Panc1 (cell line): ENCODE results near the gene MYB. TPM values are rescaled to one million over a fixed set of nuclear protein-coding genes. Genes with fewer than 3 reads are reported as not detected.

ENCODE experiments used
- ATAC-seq: fragments of 200-7000 bp; cut with Tn5 transposase; 2 replicates; pipeline ENCODE4 v1.9.1; 2020; ENCODE audit warnings: mild to moderate bottlenecking, moderate library complexity
- BruUV-seq: library from RNA; stranded (reverse); fragments of 400-500 nt; replicated peaks from 2 replicates; lab custom pipeline; 2021; lab: Mats Ljungman, UMichigan
- CTCF ChIA-PET: fragments of 300-600 bp; sonication (Branson Sonifier 250); formaldehyde crosslinking; loops from one replicate; lab custom pipeline; 2022; ENCODE audit warnings: antibody characterized with exemption; lab: Charles Lee
- POLR2A ChIA-PET: fragments of 300-600 bp; sonication (Branson Sonifier 250); formaldehyde crosslinking; loops from one replicate; lab custom pipeline; 2022; ENCODE audit warnings: antibody characterized with exemption; lab: Charles Lee
- DNase-seq: peaks from one replicate; pipeline ENCODE4 v3.0.0-alpha.2; 2010; ENCODE audit warnings: low read depth, low spot score
- H3K27ac ChIP-seq: 2 replicates; pipeline ENCODE4 v1.5.1; 2011; ENCODE audit warnings: mild to moderate bottlenecking, low read length, inconsistent platforms
- H3K27me3 ChIP-seq: fragments of 200-500 bp; sonication (Bioruptor generic); 2 replicates; pipeline ENCODE4 v1.6.0; 2014; ENCODE audit warnings: low read length, inconsistent platforms; ENCODE audit not compliant: control insufficient read depth, insufficient read depth
- H3K36me3 ChIP-seq: fragments of 200-500 bp; sonication (Bioruptor generic); 2 replicates; pipeline ENCODE4 v1.5.1; 2014; ENCODE audit warnings: inconsistent platforms, mild to moderate bottlenecking, low read length, moderate library complexity; ENCODE audit not compliant: control insufficient read depth, insufficient read depth
- H3K4me1 ChIP-seq: 2 replicates; pipeline ENCODE4 v1.5.1; 2011; ENCODE audit warnings: inconsistent platforms, mild to moderate bottlenecking, low read length, moderate library complexity; ENCODE audit not compliant: control insufficient read depth, insufficient read depth
- H3K4me3 ChIP-seq, 2 experiments: 2 replicates each; pipeline ENCODE4 v1.5.1; 2011 to 2012; ENCODE audit warnings: low read depth in 2 of 2, low read length in 2 of 2, mild to moderate bottlenecking in 2 of 2, inconsistent platforms in 1 of 2, moderate library complexity in 1 of 2
- H3K9me3 ChIP-seq: fragments of 200-500 bp; sonication (Bioruptor generic); 2 replicates; pipeline ENCODE4 v1.5.1; 2014; ENCODE audit warnings: low read depth, mild to moderate bottlenecking, inconsistent platforms, low read length, moderate library complexity; ENCODE audit not compliant: control insufficient read depth, insufficient read depth
- CTCF ChIP-seq: fragments of 450-650 bp; IDR thresholded peaks from 2 replicates; pipeline ENCODE4 v1.5.1; 2017; ENCODE audit warnings: mild to moderate bottlenecking
- POLR2AphosphoS5 ChIP-seq: IDR thresholded peaks from 2 replicates; pipeline ENCODE4 v1.6.1; 2012; ENCODE audit warnings: mild to moderate bottlenecking, low read depth, low read length, moderate library complexity
- REST ChIP-seq, 2 experiments: IDR thresholded peaks; 2 replicates each; pipeline ENCODE4 v1.6.1; 2011 to 2012; ENCODE audit warnings: low read depth in 2 of 2, control low read depth in 1 of 2, low read length in 1 of 2, mild to moderate bottlenecking in 1 of 2, moderate library complexity in 1 of 2; ENCODE audit not compliant: insufficient read depth in 1 of 2
- SIN3A ChIP-seq: IDR thresholded peaks from 2 replicates; pipeline ENCODE4 v1.6.1; 2012; ENCODE audit warnings: low read depth, mild to moderate bottlenecking, low read length, moderate library complexity, borderline replicate concordance; ENCODE audit not compliant: insufficient read depth
- TCF7L2 ChIP-seq: IDR thresholded peaks from 2 replicates; pipeline ENCODE4 v1.6.1; 2011; ENCODE audit warnings: mild to moderate bottlenecking, low read depth, low read length, inconsistent platforms
- in situ Hi-C: cut with HindIII; loops from 2 replicates; pipeline ENCODE4 v1.10.0; 2016; ENCODE audit warnings: low sequenced_read_pairs, low pct_unique_long_range_greater_than_20kb
- intact Hi-C: fragments of 100-400 bp; cut with micrococcal nuclease; formaldehyde crosslinking; loops from one replicate; pipeline ENCODE4 v1.10.0; 2022; ENCODE audit not compliant: unreplicated experiment
- total RNA-seq: library from RNA; stranded (reverse); gene quantifications from one replicate; pipeline ENCODE4 v1.2.1, GENCODE V29; 2021; ENCODE audit not compliant: unreplicated experiment

Gene MYB
- total RNA-seq, 1 experiment from 2014 or later: 1.3 TPM

GRCh38 chr6:135212020-135212806, 31.1 kb downstream of the MYB start:
- Histone ChIP-seq H3K36me3 (no peaks in the 10 kb centered on the region), H3K27ac (no peak overlapping the region), H3K27me3 (peaks cover 2% of the 10 kb centered on the region; the same call in 1 of the 2 replicates), H3K4me1 (no peaks in the 10 kb centered on the region), H3K9me3 (peaks cover 3% of the 10 kb centered on the region; the same call in 1 of the 2 replicates), H3K4me3 (no peak overlapping the region)
- no peak for TF ChIP-seq CTCF
- TF ChIP-seq REST (IDR thresholded peaks at IDR 0.05; ENCODE audit: insufficient read depth in 1 of 2, low read depth in 2 of 2, low read length in 1 of 2): no peak
- TF ChIP-seq TCF7L2: no peak
- TF ChIP-seq POLR2AphosphoS5: no peak
- TF ChIP-seq SIN3A: no peak
- ChIA-PET POLR2A (interaction anchor here (0.8 kb wide), 1 partner anchor 188 kb away, joined by 14 read pairs; no protein-coding TSS in a partner anchor), CTCF (no interaction called here)
- intact Hi-C loops: no loop called here
- BruUV-seq: no TSS peak
- ATAC-seq (no peak), DNase-seq (no peak)
- in situ Hi-C loops: no loop called here

GRCh38 chr6:135212935-135213334, 31.8 kb downstream of the MYB start:
- peaks cover 2% of the 10 kb centered on the region; the same call in 1 of the 2 replicates for H3K27me3 ChIP-seq
- in situ Hi-C loops: no loop called here

More at GRCh38 chr6:135212935-135213334, 31.8 kb downstream of the MYB start:
- Histone ChIP-seq H3K4me3 (no peak overlapping the region), H3K27ac (no peak overlapping the region), H3K4me1 (no peaks in the 10 kb centered on the region), H3K36me3 (no peaks in the 10 kb centered on the region), H3K9me3 (peaks cover 3% of the 10 kb centered on the region; the same call in 1 of the 2 replicates)
- intact Hi-C loops: no loop called here
- TF ChIP-seq TCF7L2 (no peak), POLR2AphosphoS5 (no peak)
- POLR2A ChIA-PET: interaction anchor here (0.6 kb wide), 1 partner anchor 195 kb away, joined by 3 read pairs; no protein-coding TSS in a partner anchor
- CTCF ChIA-PET: no interaction called here
- no TSS peak for BruUV-seq
- DNase-seq: no peak
- ATAC-seq: no peak
